ENCODE results near the gene MARK1.
"Not testable (repeated sequence)": the region's sequence is repeated elsewhere in the genome, so short reads cannot be mapped to it uniquely, and the experiment has no call there.

Gene MARK1

GRCh38 chr1:220631238-220631815 lies 103.4 kb downstream of the MARK1 start:
- DNase-seq, result no peak

- no peak for DNase-seq
These were observed 109.8 kb downstream of the MARK1 start for GRCh38 chr1:220637759-220638158.

- DNase-seq, result no peak
These were observed 114.3 kb downstream of the MARK1 start for GRCh38 chr1:220642285-220642684.

- no peak for DNase-seq
These were observed 125.1 kb downstream of the MARK1 start for GRCh38 chr1:220652995-220653394.

GRCh38 chr1:220655509-220655908 lies 127.6 kb downstream of the MARK1 start:
- DNase-seq, result no peak

GRCh38 chr1:220655961-220656740 lies 128.2 kb downstream of the MARK1 start:
- no peak for DNase-seq

GRCh38 chr1:220666349-220666748 lies 138.4 kb downstream of the MARK1 start:
- no peak for DNase-seq

GRCh38 chr1:220669005-220669404 lies 141.1 kb downstream of the MARK1 start:
- no peak for DNase-seq

- no peak for DNase-seq
These were observed 142.4 kb downstream of the MARK1 start for GRCh38 chr1:220670365-220670764.

GRCh38 chr1:220673921-220674320 lies 146.0 kb downstream of the MARK1 start:
- no peak for DNase-seq

GRCh38 chr1:220677251-220677650 lies 149.3 kb downstream of the MARK1 start:
- DNase-seq, result no peak

- DNase-seq, result peak; percentile 48
These were observed 152.2 kb downstream of the MARK1 start for GRCh38 chr1:220680085-220680687.

GRCh38 chr1:220681220-220681880 lies 153.4 kb downstream of the MARK1 start:
- no peak for DNase-seq

- no peak for DNase-seq
These were observed 155.1 kb downstream of the MARK1 start for GRCh38 chr1:220682901-220683576.

- not testable (repeated sequence) for DNase-seq
These were observed 155.8 kb downstream of the MARK1 start for GRCh38 chr1:220683716-220684115.

GRCh38 chr1:220684890-220685289 lies 157.0 kb downstream of the MARK1 start:
- no peak for DNase-seq

GRCh38 chr1:220685879-220686278 lies 157.9 kb downstream of the MARK1 start:
- no peak for DNase-seq

- DNase-seq, result no peak
These were observed 159.9 kb downstream of the MARK1 start for GRCh38 chr1:220687809-220688208.

GRCh38 chr1:220689666-220690065 lies 161.7 kb downstream of the MARK1 start:
- DNase-seq, result no peak

- DNase-seq, result peak; percentile 51
These were observed 162.5 kb downstream of the MARK1 start, which contains the start of gene C1orf115 for GRCh38 chr1:220690140-220691052. Gene C1orf115, plus strand, starts transcription at chr1:220690363. Its CDS starts 40 bp downstream, at chr1:220690403.

- DNase-seq, result no peak
These were observed 163.2 kb downstream of the MARK1 start for GRCh38 chr1:220691053-220691684.

Measured in RPMI8226 (cell line).